ENCODE results near the gene SIRT6. TPM values are rescaled to one million over a fixed set of nuclear protein-coding genes. Genes with fewer than 3 reads are reported as not detected.
"Not testable (repeated sequence)": the region's sequence is repeated elsewhere in the genome, so short reads cannot be mapped to it uniquely, and the experiment has no call there.

Gene SIRT6
- 15.5 TPM for polyA plus RNA-seq (ENCODE audit: insufficient read length)

- DNase-seq = peak; percentile 97
Measured at GRCh38 chr19:4182084-4182810, at the start of gene SIRT6, which contains the start of gene ANKRD24. Gene SIRT6 (minus strand): TSS chr19:4182563. CDS start chr19:4182539, 24 bp downstream. Gene ANKRD24 (plus strand): TSS chr19:4182689. CDS start chr19:4186426, 3,737 bp downstream.

- not testable (repeated sequence) for DNase-seq
Measured at GRCh38 chr19:4232139-4232538, 49.8 kb upstream of the SIRT6 start.

GRCh38 chr19:4231521-4231920, 49.2 kb upstream of the SIRT6 start:
- DNase-seq = not testable (repeated sequence)

GRCh38 chr19:4230237-4230636, 47.9 kb upstream of the SIRT6 start:
- not testable (repeated sequence) for DNase-seq

GRCh38 chr19:4229179-4229931, 47.0 kb upstream of the SIRT6 start, which contains the start of gene EBI3:
Gene EBI3 (plus strand): TSS chr19:4229523. CDS start chr19:4229551, 28 bp downstream.
- no peak for DNase-seq

GRCh38 chr19:4228765-4229178, 46.4 kb upstream of the SIRT6 start:
- no peak for DNase-seq

GRCh38 chr19:4227771-4228170, 45.4 kb upstream of the SIRT6 start:
- no peak for DNase-seq

DNA sequence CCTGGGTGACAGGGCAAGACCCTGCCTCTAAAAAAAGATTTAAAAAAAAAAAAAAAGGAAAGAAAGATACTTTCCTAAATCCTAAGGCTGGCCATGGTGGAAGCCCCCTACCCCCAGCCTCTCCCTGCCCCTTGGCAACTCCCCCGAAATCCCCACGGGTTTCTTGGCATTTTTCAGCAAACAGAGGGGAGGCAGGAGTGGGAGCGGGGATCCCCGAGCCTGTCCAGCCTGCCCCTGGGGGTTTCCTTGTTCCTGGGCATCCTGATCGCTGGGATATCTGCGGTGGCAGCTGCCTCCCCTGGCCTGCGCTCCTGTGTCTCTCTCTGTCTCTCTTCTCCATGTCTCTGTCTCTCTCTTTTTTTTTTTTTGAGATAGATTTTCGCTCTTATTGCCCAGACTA, 43.5 kb upstream of the SIRT6 start:
- no peak for DNase-seq

DNA sequence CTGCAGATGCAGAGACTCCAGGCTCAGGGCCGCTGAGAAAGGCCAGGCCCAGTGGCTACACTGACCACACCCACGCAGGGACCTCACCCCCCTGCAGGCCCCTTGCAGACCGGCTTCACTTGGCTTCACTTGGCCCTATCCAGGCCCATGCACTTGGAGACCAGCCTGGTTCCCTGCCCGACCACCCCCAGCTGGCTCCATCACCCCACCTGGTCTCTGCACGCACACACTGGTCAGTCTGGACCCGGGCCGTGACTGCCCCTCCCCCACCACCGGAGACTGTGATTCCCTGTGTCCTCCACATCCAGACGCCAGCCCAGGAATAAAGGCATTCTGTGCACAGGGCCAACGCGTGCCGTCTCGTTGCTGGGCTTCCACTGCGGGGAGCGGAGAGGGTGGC, 42.1 kb upstream of the SIRT6 start:
- no peak for DNase-seq

DNA sequence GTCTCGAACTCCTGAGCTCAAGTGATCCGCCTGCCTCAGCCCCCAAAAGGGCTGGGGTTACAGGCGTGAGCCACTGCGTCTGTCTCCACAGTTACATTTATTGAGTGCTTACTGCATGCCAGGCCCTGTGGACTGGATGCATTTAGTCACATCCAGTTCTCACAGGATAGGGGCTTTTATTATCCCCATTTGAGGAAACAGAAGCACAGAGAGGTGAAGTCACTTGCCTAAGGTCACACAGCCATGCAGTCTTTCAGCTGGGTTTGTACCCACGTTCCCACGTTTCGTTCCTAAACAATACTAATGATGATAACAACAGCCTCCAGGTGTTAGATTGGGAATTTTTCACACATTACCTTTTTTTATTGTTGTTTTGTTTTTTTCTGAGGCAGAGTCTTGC, 37.8 kb upstream of the SIRT6 start:
- DNase-seq = no peak

DNA sequence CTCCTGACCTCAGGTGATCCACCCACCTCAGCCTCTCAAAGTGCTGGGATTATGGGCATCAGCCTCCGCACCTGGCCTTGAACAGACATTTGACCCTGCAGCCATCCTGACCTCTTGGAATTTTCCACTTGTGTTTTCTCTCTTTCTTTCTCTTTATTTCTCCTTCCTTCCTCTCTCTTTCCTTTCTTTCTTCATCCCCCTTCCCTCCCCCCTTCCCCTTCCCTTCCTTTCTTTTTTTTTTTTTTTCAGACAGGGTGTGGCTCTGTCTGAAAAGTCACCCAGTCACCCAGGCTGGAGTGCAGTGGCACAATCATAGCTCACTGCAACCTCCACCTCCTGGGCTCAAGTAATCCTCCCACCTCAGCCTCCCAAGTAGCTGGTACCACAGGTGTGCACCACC, 36.2 kb upstream of the SIRT6 start:
- DNase-seq = not testable (repeated sequence)

- no peak for DNase-seq
Measured at GRCh38 chr19:4217429-4218264, 35.3 kb upstream of the SIRT6 start.

DNA sequence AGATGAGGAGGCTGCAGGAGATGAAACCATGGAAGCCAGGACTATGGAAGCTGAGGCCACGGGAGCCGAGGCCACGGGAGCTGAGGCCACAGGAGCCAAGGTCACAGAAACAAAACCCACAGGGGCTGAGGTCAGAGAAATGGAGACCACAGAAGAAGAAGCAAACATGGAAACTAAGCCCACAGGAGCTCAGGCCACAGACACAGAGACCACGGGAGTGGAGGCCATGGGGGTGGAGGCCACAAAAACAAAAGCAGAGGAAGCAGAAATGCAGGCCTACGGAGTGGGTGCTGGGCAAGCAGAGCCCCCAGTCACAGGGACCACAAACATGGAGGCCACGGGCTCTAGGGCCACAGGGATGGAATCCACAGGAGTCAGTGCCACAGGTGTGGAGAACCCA, 34.5 kb upstream of the SIRT6 start:
- no peak for DNase-seq

DNA sequence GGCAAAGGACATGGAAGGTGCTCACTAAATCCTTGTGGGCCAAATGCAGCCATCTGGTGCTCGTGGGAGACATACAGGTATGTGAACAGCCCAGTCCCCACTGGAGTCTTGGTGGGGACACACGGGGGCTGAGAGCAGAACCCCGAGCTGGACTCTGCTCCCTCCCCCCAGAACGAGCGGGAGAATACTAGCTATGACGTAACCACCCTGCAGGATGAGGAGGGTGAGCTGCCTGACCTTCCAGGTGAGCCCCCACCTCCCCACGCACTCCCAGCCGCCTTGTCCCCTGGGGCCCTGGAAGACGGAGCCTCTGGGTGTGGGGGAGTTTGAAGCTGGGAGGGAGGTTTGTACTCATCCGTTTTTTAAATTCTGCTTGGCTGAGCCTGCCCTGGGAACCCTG, 33.4 kb upstream of the SIRT6 start:
- DNase-seq = no peak

DNA sequence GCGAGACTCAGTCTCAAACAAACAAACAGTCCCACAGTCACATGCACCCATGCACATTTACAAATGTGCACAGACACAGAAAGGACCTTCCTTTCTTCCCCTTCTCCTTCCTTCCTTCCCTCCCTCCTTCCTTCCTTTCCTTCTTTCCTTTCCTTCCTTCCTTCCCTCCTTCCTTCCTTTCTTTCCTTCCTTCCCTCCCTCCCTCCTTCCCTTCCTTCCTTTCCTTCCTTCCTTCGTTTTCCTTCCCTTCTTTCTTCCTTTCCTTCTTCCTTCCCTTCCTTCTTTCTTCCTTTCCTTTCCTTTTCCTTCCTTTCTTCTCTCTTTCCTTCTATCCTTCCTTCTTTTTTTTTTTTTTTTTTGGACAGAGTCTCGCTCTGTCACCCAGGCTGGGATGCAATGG, 30.8 kb upstream of the SIRT6 start:
- no peak for DNase-seq

DNA sequence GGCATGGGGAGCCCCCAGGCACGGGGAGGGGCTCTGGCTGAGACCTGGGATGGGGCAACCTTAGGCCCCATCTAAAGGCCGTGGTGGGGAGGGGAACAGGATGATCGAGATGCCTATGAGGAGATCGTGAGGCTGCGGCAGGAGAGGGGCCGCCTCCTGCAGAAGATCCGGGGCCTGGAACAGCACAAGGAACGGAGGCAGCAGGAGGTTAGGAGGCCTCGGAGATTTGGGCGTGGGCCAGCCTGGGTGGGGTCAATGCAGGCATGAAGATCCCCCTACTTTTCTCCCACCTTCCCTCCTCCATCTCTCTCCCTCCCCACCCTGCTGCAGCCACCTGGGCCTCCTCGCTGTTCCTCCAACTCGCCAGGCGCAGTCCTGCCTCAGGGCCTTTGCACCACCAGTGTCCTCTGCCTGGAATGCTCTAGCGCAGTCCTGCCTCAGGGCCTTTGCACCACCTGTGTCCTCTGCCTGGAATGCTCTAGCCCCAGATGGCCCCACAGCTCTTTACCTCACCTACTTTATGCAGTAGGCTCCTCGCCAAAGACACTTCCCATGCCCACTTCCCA, 27.9 kb upstream of the SIRT6 start:
- DNase-seq = no peak

DNA sequence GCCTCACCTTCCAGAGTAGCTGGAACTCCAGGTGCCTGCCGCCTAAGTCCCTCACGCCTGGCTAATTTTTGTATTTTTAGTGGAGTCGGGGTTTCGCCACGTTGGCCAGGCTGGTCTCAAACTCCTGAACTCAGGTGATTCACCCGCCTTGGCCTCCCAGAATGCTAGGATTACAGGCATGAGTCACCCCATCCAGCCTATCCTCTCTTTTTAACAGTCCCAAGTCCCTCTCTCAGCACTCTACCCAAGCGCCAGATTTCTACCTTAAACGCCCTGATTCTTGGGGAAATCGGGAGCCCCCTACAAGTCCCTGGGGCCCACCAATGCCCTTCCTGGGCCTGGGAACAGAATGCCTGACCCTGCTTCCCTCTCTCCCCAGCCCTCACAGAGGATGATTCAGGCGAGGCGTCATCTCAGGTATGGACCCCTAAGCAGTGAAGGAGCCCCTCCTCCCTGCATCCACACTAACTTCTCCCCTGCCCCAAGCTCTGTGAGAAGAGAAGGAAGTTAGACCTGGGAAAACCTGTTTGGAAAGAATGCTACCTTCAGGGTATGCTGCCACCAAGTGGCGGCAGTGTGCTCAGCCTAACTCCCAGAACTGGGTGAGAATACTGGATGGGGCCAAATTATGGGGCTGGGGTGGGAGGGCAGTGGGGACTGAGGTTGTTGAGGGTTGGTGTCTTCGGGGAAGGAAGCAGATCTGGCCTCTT, 26.2 kb upstream of the SIRT6 start:
- no peak for DNase-seq

- no peak for DNase-seq
Measured at GRCh38 chr19:4206818-4207484, 24.6 kb upstream of the SIRT6 start.

DNA sequence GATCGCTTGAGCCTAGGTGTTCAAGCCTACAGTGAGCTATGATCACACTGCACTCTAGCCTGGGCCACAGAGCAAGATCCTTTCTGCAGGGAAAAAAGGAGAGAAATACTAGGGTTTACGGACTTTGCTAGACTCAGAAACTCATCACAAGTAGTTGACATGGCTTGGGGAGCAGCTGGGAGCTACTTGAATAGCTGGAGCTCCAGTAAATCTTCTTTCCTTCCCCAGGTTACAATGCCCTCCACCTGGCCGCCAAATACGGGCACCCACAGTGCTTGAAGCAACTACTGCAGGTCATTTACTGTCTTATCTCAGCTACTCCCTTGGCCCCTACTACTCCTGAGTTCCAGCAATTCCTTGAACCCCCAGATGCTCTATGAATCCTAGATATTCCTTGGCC, 19.4 kb upstream of the SIRT6 start:
- DNase-seq = no peak

DNA sequence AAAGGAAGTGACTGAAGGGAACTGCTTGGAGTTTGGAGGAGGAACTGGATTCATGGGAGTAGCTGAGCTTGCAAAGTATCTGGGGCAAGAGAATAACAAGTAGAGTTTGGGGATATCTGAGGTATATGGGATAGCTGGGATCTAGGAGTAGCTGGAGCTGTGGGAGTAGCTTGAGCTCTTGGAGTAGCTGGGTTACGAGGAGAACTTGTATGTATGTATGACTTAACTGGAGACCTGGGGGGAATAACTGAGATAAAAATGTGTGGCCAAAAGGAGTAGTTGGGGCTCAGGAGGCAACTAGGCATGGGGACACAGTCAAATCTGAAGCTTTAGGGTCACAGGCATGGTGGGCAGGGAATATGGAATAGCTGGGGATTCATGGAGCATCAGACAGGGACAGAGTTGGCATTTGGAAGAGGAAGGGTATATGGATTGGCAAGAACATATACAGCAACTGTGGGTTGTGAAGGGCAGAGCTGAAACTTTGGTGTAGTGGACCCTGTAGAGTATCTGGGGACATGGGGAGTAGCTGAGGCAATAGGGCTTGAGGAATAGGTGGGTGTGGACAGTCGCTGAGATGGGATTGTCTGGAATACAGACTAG, 18.7 kb upstream of the SIRT6 start:
- no peak for DNase-seq

Measured in hindlimb muscle (tissue), 1 donor.